Osteoblast (primary cell): ENCODE measurements around the gene U2AF2. TPM values are rescaled to one million over a fixed set of nuclear protein-coding genes. Genes with fewer than 3 reads are reported as not detected.

Source experiments
- DNase-seq: peaks from one replicate; pipeline ENCODE4 v3.0.0; 2011; ENCODE audit warnings: low spot score, mixed read lengths; ENCODE audit not compliant: insufficient read length; ENCODE audit errors: missing footprints
- H2AFZ ChIP-seq: 2 replicates; pipeline ENCODE4 v1.6.0; 2011; ENCODE audit warnings: mild to moderate bottlenecking, low read length
- H3K27ac ChIP-seq: 2 replicates; pipeline ENCODE4 v1.5.1; 2011; ENCODE audit warnings: mild to moderate bottlenecking, low read depth, low read length, moderate library complexity
- H3K27me3 ChIP-seq: 2 replicates; pipeline ENCODE4 v1.6.0; 2012; ENCODE audit warnings: mild to moderate bottlenecking, control low read depth, inconsistent platforms, low read length, moderate library complexity; ENCODE audit not compliant: insufficient read depth
- H3K36me3 ChIP-seq: 2 replicates; pipeline ENCODE4 v1.5.1; 2011; ENCODE audit warnings: mild to moderate bottlenecking, low read length, control low read depth, moderate library complexity; ENCODE audit not compliant: insufficient read depth
- H3K4me1 ChIP-seq: 2 replicates; pipeline ENCODE4 v1.5.1; 2011; ENCODE audit warnings: mild to moderate bottlenecking, low read length, control low read depth, moderate library complexity; ENCODE audit not compliant: insufficient read depth
- H3K4me2 ChIP-seq: 2 replicates; pipeline ENCODE4 v1.6.0; 2011; ENCODE audit warnings: mild to moderate bottlenecking, low read length; ENCODE audit not compliant: insufficient read depth
- H3K4me3 ChIP-seq: fragments of 200-600 bp; sonication (generic); 3 replicates; pipeline ENCODE4 v1.5.1; 2012; ENCODE audit warnings: mild to moderate bottlenecking, low read length, inconsistent platforms; ENCODE audit not compliant: insufficient read depth
- H3K79me2 ChIP-seq: 2 replicates; pipeline ENCODE4 v1.6.0; 2012; ENCODE audit warnings: mild to moderate bottlenecking, low read length, control low read depth, inconsistent platforms; ENCODE audit not compliant: insufficient read depth
- H3K9me3 ChIP-seq: 2 replicates; pipeline ENCODE4 v1.5.1; 2011; ENCODE audit warnings: low read depth, low read length, control low read depth
- H4K20me1 ChIP-seq: 2 replicates; pipeline ENCODE4 v1.6.0; 2012; ENCODE audit warnings: mild to moderate bottlenecking, low read length, control low read depth; ENCODE audit not compliant: insufficient read depth
- total RNA-seq: library from RNA; depleted of rRNA; stranded (reverse); fragments of >200 nt; gene quantifications from 2 replicates; pipeline ENCODE4 v1.2.3, GENCODE V29; 2012
- TF ChIP-seq, protein P1 (sequence below): IDR thresholded peaks from 2 replicates; pipeline ENCODE4 v1.5.1; 2011; ENCODE audit warnings: mild to moderate bottlenecking, low read depth, low read length, moderate library complexity; ENCODE audit errors: extremely low read depth

Gene U2AF2
- total RNA-seq, 1 donor = 70.2 TPM

DNA sequence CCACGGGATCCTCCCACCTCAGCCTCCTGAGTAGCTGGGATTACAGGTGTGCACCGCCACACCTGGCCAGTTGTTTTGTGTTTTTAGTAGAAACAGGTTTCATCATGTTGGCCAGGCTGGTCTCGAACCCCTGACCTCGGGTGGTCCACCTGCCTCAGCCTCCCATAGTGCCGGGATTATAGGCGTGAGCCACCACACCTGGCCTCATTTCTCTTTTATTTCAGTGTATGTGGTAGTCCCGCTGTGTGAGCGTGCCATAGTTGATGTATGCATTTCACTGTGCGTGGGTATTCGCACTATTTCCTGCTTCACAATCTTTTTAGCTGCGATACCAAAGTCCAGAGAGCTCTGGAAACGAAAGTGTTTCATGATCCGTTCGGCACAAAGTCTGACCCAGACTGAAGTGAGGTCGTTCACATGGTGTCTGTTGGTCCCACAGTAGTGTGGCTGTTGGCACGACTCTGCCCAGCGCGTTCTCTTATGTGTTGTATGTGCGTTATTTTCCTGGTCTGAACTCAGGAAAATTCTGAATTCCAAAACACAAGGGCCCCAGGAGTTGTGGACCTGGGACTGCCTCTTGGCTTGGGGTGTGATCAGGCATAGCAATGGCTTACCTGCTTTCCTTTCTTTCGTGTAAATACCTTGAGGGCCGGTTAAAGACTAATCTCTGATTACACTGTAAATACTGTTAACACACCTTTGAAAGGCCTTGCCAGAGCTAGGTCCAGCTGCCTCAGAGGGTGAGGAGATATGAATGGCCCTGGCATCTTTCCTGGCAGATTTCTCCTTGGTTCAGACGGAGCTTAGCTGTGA lies 28.8 kb downstream of the U2AF2 start:
- Histone ChIP-seq H3K9me3 (no peaks in the 10 kb centered on the region), H3K27me3 (no peaks in the 10 kb centered on the region), H3K4me2 (no peak overlapping the region), H3K4me3 (no peak overlapping the region), H3K4me1 (no peaks in the 10 kb centered on the region), H2AFZ (no peak overlapping the region), H3K27ac (no peak overlapping the region), H4K20me1 (peaks cover 78% of the 10 kb centered on the region), H3K36me3 (peaks cover 32% of the 10 kb centered on the region), H3K79me2 (peaks cover 91% of the 10 kb centered on the region)
- TF ChIP-seq, protein P1, sequence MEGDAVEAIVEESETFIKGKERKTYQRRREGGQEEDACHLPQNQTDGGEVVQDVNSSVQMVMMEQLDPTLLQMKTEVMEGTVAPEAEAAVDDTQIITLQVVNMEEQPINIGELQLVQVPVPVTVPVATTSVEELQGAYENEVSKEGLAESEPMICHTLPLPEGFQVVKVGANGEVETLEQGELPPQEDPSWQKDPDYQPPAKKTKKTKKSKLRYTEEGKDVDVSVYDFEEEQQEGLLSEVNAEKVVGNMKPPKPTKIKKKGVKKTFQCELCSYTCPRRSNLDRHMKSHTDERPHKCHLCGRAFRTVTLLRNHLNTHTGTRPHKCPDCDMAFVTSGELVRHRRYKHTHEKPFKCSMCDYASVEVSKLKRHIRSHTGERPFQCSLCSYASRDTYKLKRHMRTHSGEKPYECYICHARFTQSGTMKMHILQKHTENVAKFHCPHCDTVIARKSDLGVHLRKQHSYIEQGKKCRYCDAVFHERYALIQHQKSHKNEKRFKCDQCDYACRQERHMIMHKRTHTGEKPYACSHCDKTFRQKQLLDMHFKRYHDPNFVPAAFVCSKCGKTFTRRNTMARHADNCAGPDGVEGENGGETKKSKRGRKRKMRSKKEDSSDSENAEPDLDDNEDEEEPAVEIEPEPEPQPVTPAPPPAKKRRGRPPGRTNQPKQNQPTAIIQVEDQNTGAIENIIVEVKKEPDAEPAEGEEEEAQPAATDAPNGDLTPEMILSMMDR = no peak
- no peak for DNase-seq

DNA sequence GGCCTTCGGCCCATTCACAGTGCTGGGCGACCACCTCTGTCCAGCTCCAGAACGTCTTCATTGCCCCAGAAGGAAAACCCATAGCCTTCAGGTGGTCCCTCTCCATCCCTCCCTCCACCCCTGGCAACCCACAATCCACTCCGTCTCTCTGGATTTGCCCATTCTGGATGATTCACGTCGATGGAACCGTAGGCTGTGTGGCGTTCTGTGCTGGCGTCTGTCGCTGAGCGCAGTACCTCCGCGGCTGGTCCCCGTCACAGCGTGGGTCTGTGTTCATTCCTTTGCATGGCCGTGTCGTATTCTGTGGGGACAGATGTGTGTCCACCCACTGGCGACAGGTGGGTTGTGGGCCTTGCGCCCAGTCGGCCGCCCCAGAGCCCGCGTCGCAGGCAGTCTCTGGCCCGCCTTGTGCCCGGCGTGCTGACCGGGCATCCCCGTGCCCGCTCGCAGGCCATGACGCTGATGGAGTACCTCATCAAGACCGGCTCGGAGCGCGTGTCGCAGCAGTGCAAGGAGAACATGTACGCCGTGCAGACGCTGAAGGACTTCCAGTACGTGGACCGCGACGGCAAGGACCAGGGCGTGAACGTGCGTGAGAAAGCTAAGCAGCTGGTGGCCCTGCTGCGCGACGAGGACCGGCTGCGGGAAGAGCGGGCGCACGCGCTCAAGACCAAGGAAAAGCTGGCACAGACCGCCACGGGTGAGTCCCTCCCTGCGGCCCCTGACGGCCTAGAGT lies 30.3 kb downstream of the U2AF2 start:
- Histone ChIP-seq H3K4me1 (no peaks in the 10 kb centered on the region), H3K27me3 (no peaks in the 10 kb centered on the region), H3K27ac (no peak overlapping the region), H3K9me3 (no peaks in the 10 kb centered on the region), H3K4me3 (no peak overlapping the region), H4K20me1 (peaks cover 72% of the 10 kb centered on the region), H3K4me2 (no peak overlapping the region), H2AFZ (no peak overlapping the region), H3K79me2 (peaks cover 84% of the 10 kb centered on the region), H3K36me3 (peaks cover 21% of the 10 kb centered on the region)
- DNase-seq = no peak
- TF ChIP-seq, protein P1 = no peak

DNA sequence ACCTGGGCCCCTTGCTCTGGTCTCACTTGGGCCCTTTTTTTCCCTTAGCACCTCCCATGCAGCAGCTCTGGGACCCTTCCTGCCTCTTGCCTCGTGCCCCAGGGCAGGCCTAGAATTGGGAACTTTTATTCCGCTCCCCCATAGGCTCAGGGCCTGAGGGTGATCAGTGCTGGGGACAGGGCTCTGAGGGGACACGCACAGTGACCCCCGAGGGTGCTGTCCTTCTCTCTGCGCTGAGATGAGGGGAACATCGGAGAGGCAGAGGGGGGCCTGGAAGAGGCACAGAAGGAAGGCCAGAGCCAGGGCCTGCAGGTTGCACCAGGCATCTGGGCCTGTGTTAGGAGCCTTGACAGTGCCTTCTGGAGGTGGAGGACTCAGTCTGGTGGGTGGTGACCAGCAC lies 30.9 kb downstream of the U2AF2 start:
- H3K27me3 ChIP-seq = no peaks in the 10 kb centered on the region
- DNase-seq = peak; percentile 83
- no peak overlapping the region for H3K4me3 ChIP-seq
- H2AFZ ChIP-seq = no peak overlapping the region
- H3K79me2 ChIP-seq = peaks cover 78% of the 10 kb centered on the region
- no peaks in the 10 kb centered on the region for H3K9me3 ChIP-seq
- peaks cover 71% of the 10 kb centered on the region for H4K20me1 ChIP-seq
- H3K4me1 ChIP-seq = no peaks in the 10 kb centered on the region
- no peak overlapping the region for H3K4me2 ChIP-seq
- H3K36me3 ChIP-seq = peaks cover 20% of the 10 kb centered on the region
- no peak overlapping the region for H3K27ac ChIP-seq
- TF ChIP-seq, protein P1 = no peak
